Stomach (tissue), 4 donors: ENCODE measurements around the gene NKX1-2.

Experiments used
- CTCF ChIP-seq, 7 experiments: fragments of 450-650 bp in 4 of 7; fragments of 200-600 bp in 3 of 7; sonication (generic) in 3 of 7; IDR thresholded peaks; one replicate each; pipeline ENCODE4 v1.5.1; 2016 to 2019; ENCODE audit warnings: antibody characterized with exemption in 7 of 7, control low read depth in 2 of 7, mild to moderate bottlenecking in 1 of 7
- EP300 ChIP-seq: sonication (generic); formaldehyde crosslinking; IDR thresholded peaks from one replicate; pipeline ENCODE4 v1.6.1; 2017; ENCODE audit warnings: antibody characterized with exemption
- POLR2A ChIP-seq, 4 donors: fragments of 450-650 bp; IDR thresholded peaks; one replicate each; pipeline ENCODE4 v1.6.1; 2016; ENCODE audit warnings: antibody characterized with exemption in 4 of 4, control low read depth in 2 of 4, mild to moderate bottlenecking in 1 of 4, moderate library complexity in 1 of 4

- no peak for TF ChIP-seq EP300
- TF ChIP-seq CTCF (IDR thresholded peaks at IDR 0.05), result no peak
- TF ChIP-seq POLR2A (IDR thresholded peaks at IDR 0.05), result no peak
Observed at GRCh38 chr10:124417895-124418725, 31.7 kb downstream of the NKX1-2 start.
